HG03469 (cell line): ENCODE measurements around the gene SARS1.

Source experiments
- ATAC-seq: cut with Tn5 transposase; IDR thresholded peaks from one replicate; pipeline ENCODE4 v1.9.1; 2021; ENCODE audit warnings: mild to moderate bottlenecking, moderate library complexity, moderate number of reproducible peaks; ENCODE audit not compliant: unreplicated experiment

The SARS1 gene

DNA sequence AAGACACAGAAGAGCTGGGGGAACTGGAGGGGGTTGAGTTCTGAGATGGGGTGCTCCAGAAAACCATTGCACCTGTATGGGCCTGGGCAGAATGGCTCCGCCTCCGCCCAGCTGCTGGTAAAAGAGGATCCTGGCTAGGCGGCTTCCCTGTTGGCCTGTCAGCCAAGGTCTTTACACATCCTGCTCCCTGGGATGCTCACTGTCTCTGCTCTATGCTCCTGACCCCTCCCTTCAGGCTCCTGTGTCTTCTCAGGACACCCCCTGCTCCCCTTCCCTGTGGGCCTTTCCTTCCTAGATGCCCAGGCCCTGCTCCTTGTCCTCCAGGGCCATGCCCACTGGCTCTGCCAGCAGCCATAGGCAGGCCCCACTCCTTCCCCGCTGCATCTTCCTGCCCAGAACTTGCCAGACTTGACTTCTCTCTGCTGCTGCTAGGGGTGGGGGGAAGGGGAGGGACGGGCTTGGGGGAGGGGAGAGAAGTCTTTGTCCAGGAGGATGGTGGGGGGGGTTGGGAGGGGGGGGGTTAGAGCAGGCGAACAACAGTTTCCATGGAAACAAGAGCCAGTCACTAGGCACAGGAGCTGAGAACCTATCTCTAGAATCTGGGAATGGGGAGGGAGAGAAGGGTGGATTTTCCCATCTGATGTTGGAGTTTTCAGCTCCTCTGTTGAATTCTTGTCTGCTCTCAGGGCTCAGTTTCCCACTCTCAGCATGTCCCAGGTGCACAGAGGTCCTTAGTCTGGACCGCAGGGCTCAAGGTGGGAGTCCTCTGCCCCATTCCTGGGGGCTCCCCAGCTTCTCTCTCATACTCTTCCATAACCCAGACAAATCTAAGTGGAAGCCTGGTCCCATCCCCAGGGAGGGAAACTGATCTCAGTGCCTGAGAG is 46.2 kb downstream of the SARS1 start:
- ATAC-seq = no peak

DNA sequence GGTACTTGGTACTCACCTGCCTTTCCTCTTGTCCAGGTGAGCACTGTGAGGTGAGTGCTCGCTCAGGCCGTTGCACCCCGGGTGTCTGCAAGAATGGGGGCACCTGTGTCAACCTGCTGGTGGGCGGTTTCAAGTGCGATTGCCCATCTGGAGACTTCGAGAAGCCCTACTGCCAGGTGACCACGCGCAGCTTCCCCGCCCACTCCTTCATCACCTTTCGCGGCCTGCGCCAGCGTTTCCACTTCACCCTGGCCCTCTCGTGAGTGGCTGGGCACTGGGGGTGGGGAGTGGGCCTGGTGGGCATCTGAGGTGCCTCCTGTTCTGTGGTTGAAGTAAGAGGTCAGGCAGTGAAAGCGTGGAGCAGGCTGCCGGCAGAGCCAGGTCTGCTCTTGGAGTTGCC is 47.3 kb downstream of the SARS1 start:
- ATAC-seq = no peak

DNA sequence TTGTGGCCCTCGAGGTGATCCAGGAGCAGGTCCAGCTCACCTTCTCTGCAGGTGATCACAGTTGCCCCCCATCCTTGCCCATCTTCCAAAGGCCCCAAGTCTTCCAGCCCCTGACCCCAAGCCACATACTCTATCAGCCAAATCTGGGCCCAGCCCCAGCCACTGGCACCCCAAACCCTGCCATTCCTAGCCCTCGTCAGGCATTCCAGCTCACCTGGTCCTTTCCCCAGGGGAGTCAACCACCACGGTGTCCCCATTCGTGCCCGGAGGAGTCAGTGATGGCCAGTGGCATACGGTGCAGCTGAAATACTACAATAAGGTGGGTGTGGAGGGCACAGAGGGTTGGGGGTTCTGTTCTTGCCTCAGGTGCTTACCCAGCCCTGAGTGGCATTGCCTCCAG is 47.9 kb downstream of the SARS1 start:
- ATAC-seq = no peak

DNA sequence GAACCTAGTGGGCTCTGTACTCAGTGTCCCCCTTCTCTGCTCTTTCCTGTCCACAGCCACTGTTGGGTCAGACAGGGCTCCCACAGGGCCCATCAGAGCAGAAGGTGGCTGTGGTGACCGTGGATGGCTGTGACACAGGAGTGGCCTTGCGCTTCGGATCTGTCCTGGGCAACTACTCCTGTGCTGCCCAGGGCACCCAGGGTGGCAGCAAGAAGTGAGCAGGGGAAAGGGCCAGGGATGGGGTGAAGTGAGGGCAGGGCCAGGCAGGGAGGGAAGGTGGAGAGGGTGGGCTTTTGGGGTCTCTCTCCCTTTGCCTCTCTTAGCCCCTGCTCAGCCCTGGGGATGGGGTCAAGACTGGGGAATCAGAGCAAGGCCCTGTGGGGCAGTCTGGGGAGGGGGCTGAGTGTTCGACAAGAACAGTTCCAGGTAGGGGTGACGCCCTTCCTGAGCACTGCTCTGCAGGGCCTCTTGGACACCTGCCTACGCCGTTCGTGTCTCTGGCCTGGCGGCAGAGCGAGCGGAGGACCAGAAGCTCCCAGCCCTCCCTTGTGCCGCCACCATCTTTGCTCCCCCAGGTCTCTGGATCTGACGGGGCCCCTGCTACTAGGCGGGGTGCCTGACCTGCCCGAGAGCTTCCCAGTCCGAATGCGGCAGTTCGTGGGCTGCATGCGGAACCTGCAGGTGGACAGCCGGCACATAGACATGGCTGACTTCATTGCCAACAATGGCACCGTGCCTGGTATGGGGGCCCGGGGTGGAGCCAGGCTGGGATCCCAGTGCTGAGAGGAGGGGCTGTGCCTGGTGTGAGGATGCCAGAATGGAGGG is 48.7 kb downstream of the SARS1 start:
- no peak for ATAC-seq

DNA sequence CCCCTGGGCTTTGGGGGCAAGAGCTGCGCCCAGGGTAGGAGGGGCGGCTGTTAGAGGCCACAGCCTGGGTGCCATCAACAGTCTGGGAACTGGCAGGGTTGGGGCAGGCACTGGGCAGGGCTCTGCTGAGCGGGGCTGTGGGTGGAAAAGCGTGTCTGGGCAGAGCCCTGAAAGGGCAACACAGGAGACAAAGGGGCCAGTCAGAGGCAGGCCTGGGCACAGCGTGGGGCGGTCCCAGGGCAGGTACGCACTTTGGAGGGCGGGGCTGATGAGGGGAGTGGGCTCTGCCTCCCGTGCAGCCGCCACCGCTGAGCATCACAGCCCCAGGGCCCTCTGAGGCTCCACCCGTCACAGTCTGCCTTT is 49.5 kb downstream of the SARS1 start:
- ATAC-seq = no peak

DNA sequence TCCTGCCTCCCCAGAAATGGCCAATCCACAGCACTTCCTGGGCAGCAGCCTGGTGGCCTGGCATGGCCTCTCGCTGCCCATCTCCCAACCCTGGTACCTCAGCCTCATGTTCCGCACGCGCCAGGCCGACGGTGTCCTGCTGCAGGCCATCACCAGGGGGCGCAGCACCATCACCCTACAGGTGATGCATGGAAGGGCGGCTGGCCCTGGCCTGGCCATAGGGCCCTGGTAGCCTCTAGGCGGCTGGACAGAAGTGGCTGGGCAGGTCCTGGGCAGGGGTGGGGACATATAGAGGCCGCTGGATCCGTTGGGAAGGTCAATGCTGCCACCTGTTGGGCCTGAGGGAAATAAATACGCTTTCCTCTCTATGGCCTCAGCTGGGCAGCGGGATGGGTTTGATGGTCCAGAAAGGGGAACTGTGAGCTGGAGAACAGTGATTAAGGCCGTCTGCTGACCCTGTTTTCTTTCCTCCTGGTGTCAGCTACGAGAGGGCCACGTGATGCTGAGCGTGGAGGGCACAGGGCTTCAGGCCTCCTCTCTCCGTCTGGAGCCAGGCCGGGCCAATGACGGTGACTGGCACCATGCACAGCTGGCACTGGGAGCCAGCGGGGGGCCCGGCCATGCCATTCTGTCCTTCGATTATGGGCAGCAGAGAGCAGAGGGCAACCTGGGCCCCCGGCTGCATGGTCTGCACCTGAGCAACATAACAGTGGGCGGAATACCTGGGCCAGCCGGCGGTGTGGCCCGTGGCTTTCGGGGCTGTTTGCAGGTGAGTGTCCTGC is 50.1 kb downstream of the SARS1 start:
- no peak for ATAC-seq

DNA sequence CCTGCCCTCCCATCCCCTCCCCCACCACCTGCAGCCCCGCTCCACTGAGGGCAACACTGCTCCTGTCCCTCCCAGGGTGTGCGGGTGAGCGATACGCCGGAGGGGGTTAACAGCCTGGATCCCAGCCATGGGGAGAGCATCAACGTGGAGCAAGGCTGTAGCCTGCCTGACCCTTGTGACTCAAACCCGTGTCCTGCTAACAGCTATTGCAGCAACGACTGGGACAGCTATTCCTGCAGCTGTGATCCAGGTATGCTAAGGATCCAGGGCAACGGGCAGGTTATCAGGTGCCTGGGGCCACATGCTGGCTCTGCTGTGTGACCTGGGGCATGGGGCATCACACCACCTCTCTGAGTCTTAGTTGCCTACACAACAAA is 50.6 kb downstream of the SARS1 start:
- ATAC-seq = no peak

DNA sequence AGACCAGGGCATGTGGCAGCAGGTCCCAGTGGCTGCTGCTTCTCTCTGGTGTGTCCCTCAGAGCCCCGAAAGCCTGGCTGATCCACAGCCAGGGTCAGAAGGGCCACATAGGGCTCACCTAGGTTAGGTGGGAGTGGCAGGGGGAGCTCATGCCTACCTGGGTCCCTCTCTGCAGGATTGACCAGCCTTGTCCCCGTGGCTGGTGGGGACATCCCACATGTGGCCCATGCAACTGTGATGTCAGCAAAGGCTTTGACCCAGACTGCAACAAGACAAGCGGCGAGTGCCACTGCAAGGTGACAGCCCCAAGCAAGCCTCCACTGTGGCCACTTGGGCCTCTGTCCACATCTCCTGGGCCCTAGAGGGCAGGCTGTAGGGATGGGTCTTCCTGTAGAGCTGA is 51.3 kb downstream of the SARS1 start:
- no peak for ATAC-seq

DNA sequence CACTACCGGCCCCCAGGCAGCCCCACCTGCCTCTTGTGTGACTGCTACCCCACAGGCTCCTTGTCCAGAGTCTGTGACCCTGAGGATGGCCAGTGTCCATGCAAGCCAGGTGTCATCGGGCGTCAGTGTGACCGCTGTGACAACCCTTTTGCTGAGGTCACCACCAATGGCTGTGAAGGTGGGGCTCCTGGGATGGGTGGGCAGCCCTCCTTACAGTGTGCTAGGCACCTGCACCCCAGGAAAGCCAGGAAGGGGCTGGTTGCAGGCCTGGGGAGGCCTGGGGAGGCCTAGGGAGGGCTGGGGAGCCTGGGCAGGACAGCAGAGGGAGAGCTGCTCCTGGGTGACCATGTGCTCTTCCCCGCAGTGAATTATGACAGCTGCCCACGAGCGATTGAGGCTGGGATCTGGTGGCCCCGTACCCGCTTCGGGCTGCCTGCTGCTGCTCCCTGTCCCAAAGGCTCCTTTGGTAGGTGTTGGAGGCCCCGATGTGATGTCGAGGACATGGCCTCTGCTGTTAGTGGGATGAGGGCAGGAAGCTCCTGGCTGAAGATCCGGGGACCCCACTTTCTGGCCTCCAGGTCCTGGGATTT is 52.1 kb downstream of the SARS1 start:
- no peak for ATAC-seq

DNA sequence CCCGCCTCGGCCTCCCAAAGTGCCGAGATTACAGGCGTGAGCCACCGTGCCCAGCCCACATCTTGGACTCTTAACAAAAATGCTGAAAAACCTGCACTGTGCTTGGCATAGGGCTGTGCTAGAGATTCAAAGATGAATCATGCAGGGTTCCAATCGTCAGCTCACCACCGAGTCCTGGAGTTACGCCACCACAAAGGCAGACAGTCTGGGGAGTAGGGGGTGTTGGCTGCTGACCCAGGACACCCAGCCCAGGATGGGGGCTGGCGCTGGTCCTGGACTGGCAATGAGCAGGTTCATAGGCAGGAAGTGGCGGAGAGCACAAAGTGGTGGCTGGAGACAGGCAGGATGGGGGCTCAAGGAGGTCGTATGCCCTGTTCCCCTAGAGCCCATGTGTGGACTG is 53.2 kb downstream of the SARS1 start:
- no peak for ATAC-seq

DNA sequence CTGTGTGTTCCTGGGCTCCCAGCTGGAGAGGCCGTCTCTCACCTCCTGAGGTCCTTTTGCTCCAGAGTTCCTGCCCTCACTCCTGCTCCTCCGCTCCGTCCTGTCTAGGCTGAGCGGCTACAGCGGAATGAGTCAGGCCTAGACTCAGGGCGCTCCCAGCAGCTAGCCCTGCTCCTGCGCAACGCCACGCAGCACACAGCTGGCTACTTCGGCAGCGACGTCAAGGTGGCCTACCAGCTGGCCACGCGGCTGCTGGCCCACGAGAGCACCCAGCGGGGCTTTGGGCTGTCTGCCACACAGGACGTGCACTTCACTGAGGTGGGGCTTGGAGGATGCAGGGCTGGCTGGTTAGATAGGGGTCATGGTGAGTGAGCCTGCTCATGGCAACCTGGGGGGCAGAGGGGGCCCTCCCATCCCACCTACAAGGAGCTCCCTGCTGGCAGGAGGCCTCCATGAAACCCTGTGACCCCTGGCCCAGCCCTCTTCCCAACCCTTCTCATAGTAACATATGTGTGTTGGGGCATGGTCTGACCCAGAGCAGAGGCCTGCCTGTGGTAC is 54.1 kb downstream of the SARS1 start:
- ATAC-seq = no peak

DNA sequence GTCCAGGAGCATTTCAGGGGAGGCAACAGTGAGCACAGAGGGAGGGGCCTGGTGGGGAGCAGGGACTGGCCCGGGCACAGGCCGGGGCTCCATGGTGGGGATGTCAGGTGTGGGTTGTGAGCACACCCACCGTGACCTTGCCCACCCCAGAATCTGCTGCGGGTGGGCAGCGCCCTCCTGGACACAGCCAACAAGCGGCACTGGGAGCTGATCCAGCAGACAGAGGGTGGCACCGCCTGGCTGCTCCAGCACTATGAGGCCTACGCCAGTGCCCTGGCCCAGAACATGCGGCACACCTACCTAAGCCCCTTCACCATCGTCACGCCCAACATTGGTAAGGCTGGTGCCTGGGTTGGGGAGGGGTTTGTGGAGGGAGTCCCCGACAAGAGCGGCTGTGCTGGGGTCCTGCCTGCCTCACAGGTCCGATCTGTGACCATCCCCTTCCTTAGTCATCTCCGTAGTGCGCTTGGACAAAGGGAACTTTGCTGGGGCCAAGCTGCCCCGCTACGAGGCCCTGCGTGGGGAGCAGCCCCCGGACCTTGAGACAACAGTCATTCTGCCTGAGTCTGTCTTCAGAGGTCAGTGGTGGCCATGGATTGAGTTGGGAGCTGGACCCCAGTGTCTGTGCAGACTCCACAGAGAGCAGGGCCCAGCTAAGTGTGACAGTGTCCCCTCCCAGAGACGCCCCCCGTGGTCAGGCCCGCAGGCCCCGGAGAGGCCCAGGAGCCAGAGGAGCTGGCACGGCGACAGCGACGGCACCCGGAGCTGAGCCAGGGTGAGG is 54.9 kb downstream of the SARS1 start:
- no peak for ATAC-seq

DNA sequence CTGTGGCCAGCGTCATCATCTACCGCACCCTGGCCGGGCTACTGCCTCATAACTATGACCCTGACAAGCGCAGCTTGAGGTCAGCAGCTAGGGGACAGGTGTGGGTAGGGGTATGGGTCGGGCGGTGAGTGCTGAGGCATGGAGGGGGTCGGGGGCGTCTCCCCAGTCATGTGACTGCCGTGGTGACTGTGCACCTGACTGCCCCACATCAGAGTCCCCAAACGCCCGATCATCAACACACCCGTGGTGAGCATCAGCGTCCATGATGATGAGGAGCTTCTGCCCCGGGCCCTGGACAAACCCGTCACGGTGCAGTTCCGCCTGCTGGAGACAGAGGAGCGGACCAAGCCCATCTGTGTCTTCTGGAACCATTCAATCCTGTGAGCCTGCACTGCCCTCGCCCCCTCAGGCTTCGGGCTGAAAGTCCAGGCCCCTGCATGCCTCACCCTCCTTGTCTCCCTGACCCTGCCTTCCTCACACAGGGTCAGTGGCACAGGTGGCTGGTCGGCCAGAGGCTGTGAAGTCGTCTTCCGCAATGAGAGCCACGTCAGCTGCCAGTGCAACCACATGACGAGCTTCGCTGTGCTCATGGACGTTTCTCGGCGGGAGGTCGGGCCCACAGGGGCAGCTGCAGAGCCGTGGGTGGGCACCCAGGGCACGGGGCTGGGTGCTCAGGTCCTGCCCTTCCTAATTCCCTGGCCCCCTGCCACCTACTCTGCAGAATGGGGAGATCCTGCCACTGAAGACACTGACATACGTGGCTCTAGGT is 55.7 kb downstream of the SARS1 start:
- ATAC-seq = no peak

DNA sequence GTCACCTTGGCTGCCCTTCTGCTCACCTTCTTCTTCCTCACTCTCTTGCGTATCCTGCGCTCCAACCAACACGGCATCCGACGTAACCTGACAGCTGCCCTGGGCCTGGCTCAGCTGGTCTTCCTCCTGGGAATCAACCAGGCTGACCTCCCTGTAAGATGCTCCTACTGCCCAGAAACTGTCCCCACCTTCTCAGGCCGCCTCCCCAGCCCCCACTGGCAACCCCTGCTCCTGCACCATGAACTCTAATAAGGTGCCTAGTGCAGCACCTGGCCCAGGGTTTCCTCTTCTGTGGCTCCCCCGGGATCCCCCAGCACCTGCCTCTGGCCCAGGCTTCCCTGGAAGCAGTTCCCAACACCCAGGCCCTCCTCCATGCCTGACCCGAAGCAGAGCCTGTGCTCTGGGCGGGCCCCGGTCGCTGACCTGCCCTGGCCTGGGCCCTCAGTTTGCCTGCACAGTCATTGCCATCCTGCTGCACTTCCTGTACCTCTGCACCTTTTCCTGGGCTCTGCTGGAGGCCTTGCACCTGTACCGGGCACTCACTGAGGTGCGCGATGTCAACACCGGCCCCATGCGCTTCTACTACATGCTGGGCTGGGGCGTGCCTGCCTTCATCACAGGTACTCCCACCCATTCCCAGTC is 56.4 kb downstream of the SARS1 start:
- no peak for ATAC-seq

DNA sequence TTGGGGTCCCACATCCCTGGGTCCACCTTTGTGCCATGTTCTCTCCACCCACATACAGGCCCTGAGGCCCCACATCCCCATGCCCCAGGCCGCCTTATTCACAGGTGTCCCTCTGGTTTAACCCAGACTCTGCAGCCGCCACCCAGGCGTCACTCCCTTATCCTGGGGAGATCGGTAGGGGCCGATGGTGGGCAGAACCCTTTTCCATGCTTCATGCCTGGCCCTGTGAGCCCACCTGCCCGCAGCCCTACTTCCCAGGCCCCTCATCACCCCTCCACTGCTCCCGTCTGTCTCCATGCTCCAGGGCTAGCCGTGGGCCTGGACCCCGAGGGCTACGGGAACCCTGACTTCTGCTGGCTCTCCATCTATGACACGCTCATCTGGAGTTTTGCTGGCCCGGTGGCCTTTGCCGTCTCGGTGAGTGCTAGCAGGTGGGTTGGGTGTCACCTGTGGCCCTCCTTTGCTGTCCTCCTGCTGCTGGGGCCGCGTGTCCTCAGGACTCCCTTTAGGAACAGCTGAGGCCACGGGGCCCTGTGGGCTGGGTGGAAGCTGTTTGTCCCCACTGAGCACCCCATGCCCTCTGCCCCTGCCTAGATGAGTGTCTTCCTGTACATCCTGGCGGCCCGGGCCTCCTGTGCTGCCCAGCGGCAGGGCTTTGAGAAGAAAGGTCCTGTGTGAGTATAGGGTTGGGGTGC is 57.1 kb downstream of the SARS1 start:
- no peak for ATAC-seq

DNA sequence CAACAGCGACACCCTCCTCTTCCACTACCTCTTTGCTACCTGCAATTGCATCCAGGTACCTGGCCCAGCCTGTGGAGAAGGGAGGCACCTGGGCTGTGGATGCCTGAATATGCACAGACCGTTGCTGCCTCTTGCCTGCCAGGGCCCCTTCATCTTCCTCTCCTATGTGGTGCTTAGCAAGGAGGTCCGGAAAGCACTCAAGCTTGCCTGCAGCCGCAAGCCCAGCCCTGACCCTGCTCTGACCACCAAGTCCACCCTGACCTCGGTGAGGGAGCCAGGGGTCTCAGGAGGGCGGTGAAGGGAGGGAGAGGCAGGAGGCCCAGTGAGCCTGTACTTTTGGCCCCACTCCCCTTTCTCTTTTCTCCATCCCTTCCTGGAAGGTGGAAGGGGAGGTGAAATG is 57.7 kb downstream of the SARS1 start:
- no peak for ATAC-seq

DNA sequence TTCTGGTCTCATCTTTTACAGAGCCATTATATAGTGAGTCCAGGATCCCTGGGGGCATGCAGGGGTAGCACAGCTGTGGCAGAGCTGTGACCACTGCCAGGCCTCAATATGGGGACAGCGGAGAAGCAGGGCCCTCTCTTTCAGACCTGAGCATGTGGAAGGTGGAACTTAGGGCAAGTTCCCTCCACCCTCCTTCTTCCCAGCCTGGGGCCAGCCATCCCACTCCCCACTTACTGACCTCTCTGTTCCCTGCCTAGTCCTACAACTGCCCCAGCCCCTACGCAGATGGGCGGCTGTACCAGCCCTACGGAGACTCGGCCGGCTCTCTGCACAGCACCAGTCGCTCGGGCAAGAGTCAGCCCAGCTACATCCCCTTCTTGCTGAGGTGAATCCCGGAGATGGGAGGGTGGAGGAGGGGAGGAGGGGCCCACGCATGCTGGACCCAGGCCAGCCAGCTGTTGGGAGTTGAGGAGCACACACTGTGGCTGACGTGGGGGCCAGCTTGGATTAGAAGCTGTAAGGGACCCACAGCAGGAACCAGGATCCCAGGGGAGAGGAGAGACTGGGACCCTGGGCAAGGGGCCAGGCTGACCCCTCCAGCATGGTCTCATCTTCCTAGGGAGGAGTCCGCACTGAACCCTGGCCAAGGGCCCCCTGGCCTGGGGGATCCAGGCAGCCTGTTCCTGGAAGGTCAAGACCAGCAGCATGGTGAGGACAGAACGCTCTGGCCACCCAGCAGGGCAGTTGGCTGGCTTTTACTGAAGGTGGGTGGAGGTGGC is 58.5 kb downstream of the SARS1 start:
- ATAC-seq = no peak
